WTC11 (cell line): ENCODE results near the gene HOXA7. TPM values are rescaled to one million over a fixed set of nuclear protein-coding genes. Genes with fewer than 3 reads are reported as not detected.

Source experiments
- ATAC-seq: fragments of 200-7000 bp; cut with Tn5 transposase; 2 replicates; pipeline ENCODE4 v1.10.0; 2021; ENCODE audit warnings: mild to moderate bottlenecking, moderate library complexity
- CTCF ChIA-PET: fragments of 300-600 bp; sonication (Branson Sonifier 250); formaldehyde crosslinking; loops from one replicate; lab custom pipeline; 2021; ENCODE audit warnings: antibody characterized with exemption; lab: Charles Lee
- POLR2A ChIA-PET: fragments of 350-600 bp; sonication (Branson Sonifier 250); formaldehyde crosslinking; loops from one replicate; lab custom pipeline; 2021; ENCODE audit warnings: antibody characterized with exemption; lab: Charles Lee
- DNase-seq: peaks from one replicate; pipeline ENCODE4 v3.0.0; 2021; ENCODE audit warnings: low spot score
- H3K27ac Mint-ChIP-seq: 2 replicates; pipeline ENCODE4 v1.8.0; 2021; ENCODE audit warnings: mixed read lengths
- H3K27me3 Mint-ChIP-seq: 2 replicates; pipeline ENCODE4 v1.8.0; 2021; ENCODE audit warnings: low read depth, mild to moderate bottlenecking, moderate library complexity, mixed read lengths
- H3K36me3 Mint-ChIP-seq: 2 replicates; pipeline ENCODE4 v1.8.0; 2021; ENCODE audit warnings: mixed read lengths
- H3K4me1 Mint-ChIP-seq: 2 replicates; pipeline ENCODE4 v1.8.0; 2022; ENCODE audit warnings: mixed read lengths
- H3K4me3 Mint-ChIP-seq: 2 replicates; pipeline ENCODE4 v1.8.0; 2021; ENCODE audit warnings: mild to moderate bottlenecking, moderate library complexity, mixed read lengths
- H3K9me3 Mint-ChIP-seq: 2 replicates; pipeline ENCODE4 v1.8.0; 2021; ENCODE audit warnings: mixed read lengths
- ARID4B ChIP-seq: sonication (generic); formaldehyde crosslinking; IDR thresholded peaks from 2 replicates; pipeline ENCODE4 v1.8.0; 2023; ENCODE audit warnings: missing genetic modification reagents, mild to moderate bottlenecking, borderline replicate concordance
- CTCF ChIP-seq: fragments of 200-600 bp; IDR thresholded peaks from 2 replicates; pipeline ENCODE4 v1.8.0; 2022; ENCODE audit warnings: antibody characterized with exemption
- E2F1 ChIP-seq: sonication (generic); formaldehyde crosslinking; IDR thresholded peaks from 2 replicates; pipeline ENCODE4 v1.8.0; 2022; ENCODE audit warnings: mild to moderate bottlenecking, missing genetic modification reagents
- ETV6 ChIP-seq: sonication (generic); formaldehyde crosslinking; IDR thresholded peaks from 2 replicates; pipeline ENCODE4 v1.8.1; 2022; ENCODE audit warnings: mild to moderate bottlenecking, missing genetic modification reagents
- FOXJ3 ChIP-seq: sonication (generic); formaldehyde crosslinking; IDR thresholded peaks from 2 replicates; pipeline ENCODE4 v1.9.0; 2021; ENCODE audit warnings: missing genetic modification reagents, mild to moderate bottlenecking, borderline replicate concordance
- FOXP1 ChIP-seq: sonication (generic); formaldehyde crosslinking; IDR thresholded peaks from 2 replicates; pipeline ENCODE4 v1.8.0; 2022; ENCODE audit warnings: missing genetic modification reagents, mild to moderate bottlenecking, moderate library complexity, borderline replicate concordance
- MAX ChIP-seq: sonication (generic); formaldehyde crosslinking; IDR thresholded peaks from 2 replicates; pipeline ENCODE4 v1.8.0; 2022; ENCODE audit warnings: mild to moderate bottlenecking, missing genetic modification reagents
- NFYB ChIP-seq: sonication (generic); formaldehyde crosslinking; conservative IDR thresholded peaks from 2 replicates; pipeline ENCODE4 v1.8.0; 2022; ENCODE audit warnings: low read depth, missing genetic modification reagents
- SMAD3 ChIP-seq: sonication (generic); formaldehyde crosslinking; IDR thresholded peaks from 2 replicates; pipeline ENCODE4 v1.8.0; 2022; ENCODE audit warnings: missing genetic modification reagents, mild to moderate bottlenecking, borderline replicate concordance
- STAT6 ChIP-seq: sonication (generic); formaldehyde crosslinking; conservative IDR thresholded peaks from 2 replicates; pipeline ENCODE4 v1.8.1; 2023; ENCODE audit warnings: mild to moderate bottlenecking, low read depth, missing genetic modification reagents, moderate library complexity
- TEAD1 ChIP-seq: sonication (generic); formaldehyde crosslinking; IDR thresholded peaks from 2 replicates; pipeline ENCODE4 v1.8.0; 2022; ENCODE audit warnings: mild to moderate bottlenecking, missing genetic modification reagents
- ZBTB21 ChIP-seq: sonication (generic); formaldehyde crosslinking; IDR thresholded peaks from 2 replicates; pipeline ENCODE4 v1.8.1; 2023; ENCODE audit warnings: mild to moderate bottlenecking, missing genetic modification reagents, borderline replicate concordance
- ZNF232 ChIP-seq: sonication (generic); formaldehyde crosslinking; IDR thresholded peaks from 2 replicates; pipeline ENCODE4 v1.8.0; 2022; ENCODE audit warnings: mild to moderate bottlenecking, missing genetic modification reagents
- ZNF425 ChIP-seq: fragments of 250-450 bp; sonication (Bioruptor Pico); conservative IDR thresholded peaks from 2 replicates; pipeline ENCODE4 v1.9.0; 2021; ENCODE audit warnings: mild to moderate bottlenecking
- ZNF532 ChIP-seq: fragments of 250-450 bp; sonication (Bioruptor Pico); IDR thresholded peaks from 2 replicates; pipeline ENCODE4 v1.9.0; 2021; ENCODE audit warnings: mild to moderate bottlenecking, borderline replicate concordance
- ZSCAN18 ChIP-seq: fragments of 250-450 bp; sonication (Bioruptor Pico); IDR thresholded peaks from 2 replicates; pipeline ENCODE4 v2.1.2; 2022; ENCODE audit warnings: mild to moderate bottlenecking, moderate library complexity
- total RNA-seq: library from RNA; stranded (reverse); gene quantifications from 3 replicates; pipeline ENCODE4 v1.2.3, GENCODE V29; 2021

Gene HOXA7
- total RNA-seq, 1 experiment from 2014 or later: not detected

GRCh38 chr7:27179503-27180430 lies 23.3 kb upstream of the HOXA7 start:
- no peaks in the 10 kb centered on the region for H3K36me3 Mint-ChIP-seq
- H3K27ac Mint-ChIP-seq: no peak overlapping the region
- POLR2A ChIA-PET: no interaction called here
- CTCF ChIA-PET: interaction anchor here (0.6 to 2.5 kb wide), 45 partner anchors 10 to 1126 kb away, joined by 3 to 34 read pairs (median 4); partner anchors contain the start of genes EVX1, HOXA1, HOXA13 and HOXA4
- H3K4me3 Mint-ChIP-seq: peak overlapping the region; percentile 41
- ATAC-seq (peak; percentile 63), DNase-seq (peak; percentile 80)
- peaks cover 100% of the 10 kb centered on the region for H3K27me3 Mint-ChIP-seq
- H3K9me3 Mint-ChIP-seq: no peaks in the 10 kb centered on the region
- H3K4me1 Mint-ChIP-seq: peaks cover 28% of the 10 kb centered on the region
- TF ChIP-seq ZBTB21 (CRISPR knock-in tag) (no peak), ETV6 (CRISPR knock-in tag) (no peak), STAT6 (no peak), E2F1 (no peak), TEAD1 (CRISPR knock-in tag) (0 out of 2 replicates have a peak, but pooled peaks have one; percentile 28), CTCF (peak; percentile 83), ARID4B (CRISPR knock-in tag) (no peak), ZSCAN18 (CRISPR knock-in tag) (no peak), MAX (CRISPR knock-in tag) (peak; percentile 31; the same call in 1 of the 2 replicates), NFYB (CRISPR knock-in tag) (no peak), FOXP1 (CRISPR knock-in tag) (no peak), ZNF232 (CRISPR knock-in tag) (no peak), FOXJ3 (CRISPR knock-in tag) (no peak), ZNF425 (CRISPR knock-in tag) (no peak), ZNF532 (CRISPR knock-in tag) (no peak), SMAD3 (CRISPR knock-in tag) (no peak)
